IPS-18c (cell line): ENCODE results near the gene ADORA2A.

Experiments
- H3K4me3 ChIP-seq: 2 replicates; pipeline ENCODE4 v1.7.0; 2013; ENCODE audit warnings: low read depth, mild to moderate bottlenecking, low read length, moderate library complexity; ENCODE audit not compliant: insufficient read depth
- H3K9me3 ChIP-seq: one replicate; pipeline ENCODE4 v1.6.1; 2013; ENCODE audit warnings: mild to moderate bottlenecking, low read length, moderate library complexity; ENCODE audit not compliant: control insufficient read depth, insufficient read depth

Gene ADORA2A

DNA sequence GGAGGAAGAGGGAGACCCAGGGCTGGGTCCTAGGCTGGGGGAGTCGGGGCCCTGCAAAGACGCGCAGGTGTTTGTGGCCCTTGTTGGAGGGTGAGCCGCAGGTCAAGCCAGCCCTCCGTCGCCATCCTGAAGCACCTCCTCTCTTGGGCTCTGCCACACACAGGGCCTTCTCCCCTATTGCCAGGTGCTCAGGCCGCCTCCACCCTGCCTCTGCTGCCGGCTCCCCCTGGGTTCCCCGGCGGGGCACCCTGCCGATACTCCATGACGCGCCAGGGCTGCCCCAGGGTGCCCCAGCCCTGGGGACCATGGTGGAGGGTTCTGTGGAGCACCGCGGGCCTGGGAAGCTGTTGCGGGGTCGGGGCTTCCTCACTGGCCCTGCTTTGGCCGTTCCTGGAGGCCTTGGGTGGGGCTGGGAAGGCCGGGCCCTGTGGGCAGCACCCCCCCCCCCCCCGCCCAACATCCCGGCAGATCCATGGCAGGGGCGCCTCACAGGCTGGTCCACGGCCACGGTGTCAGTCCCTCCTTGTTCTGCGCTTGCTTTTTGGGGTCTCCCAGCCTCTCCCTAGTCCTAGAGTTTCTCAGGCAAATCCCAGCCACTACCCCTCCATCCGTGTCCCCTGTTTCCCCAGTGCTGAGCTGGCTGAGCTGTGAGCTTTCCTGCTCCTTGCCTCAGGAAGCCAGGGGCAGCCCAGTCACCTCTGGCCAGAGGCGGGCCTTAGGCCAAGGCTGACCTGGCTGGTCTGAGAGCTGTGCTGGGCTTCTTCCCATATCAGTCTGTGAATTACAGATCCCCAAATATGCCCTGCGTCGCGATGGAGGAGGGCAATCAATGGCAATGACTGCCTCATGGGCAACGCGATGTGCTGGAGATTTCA, 2.3 kb upstream of the ADORA2A start:
- Histone ChIP-seq H3K4me3 (peak overlapping the region; percentile 46; the same call in 1 of the 2 replicates), H3K9me3 (no peaks in the 10 kb centered on the region)

DNA sequence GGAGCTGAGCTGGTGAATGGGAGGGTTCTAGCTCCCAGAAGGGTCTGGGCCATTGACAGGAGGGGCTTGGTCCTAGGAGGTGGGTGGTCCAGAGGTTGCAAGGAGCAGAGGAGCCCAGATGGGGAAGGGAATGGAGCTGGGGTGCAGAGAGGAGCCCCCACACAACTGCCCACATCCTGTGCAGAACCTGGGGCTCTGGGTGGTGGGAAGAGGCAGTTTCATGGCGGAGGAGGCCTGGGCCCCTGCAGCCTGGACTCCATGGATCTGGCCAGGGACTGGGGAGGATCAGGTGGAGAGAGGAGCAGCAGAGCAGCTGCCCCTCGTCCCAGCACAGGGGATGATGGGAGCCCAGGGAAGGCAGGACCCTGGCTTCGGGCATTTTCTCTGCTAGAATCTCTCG, 963 bp upstream of the ADORA2A start:
- Histone ChIP-seq H3K4me3 (no peak overlapping the region), H3K9me3 (no peaks in the 10 kb centered on the region)

- H3K9me3 ChIP-seq = no peaks in the 10 kb centered on the region
- no peak overlapping the region for H3K4me3 ChIP-seq
These were observed 424 bp upstream of the ADORA2A start for GRCh38 chr22:24426851-24427499.

- Histone ChIP-seq H3K4me3 (no peak overlapping the region), H3K9me3 (no peaks in the 10 kb centered on the region)
These were observed 1.5 kb downstream of the ADORA2A start for GRCh38 chr22:24428751-24429410.

GRCh38 chr22:24429411-24430365, 2.3 kb downstream of the ADORA2A start:
- Histone ChIP-seq H3K9me3 (no peaks in the 10 kb centered on the region), H3K4me3 (no peak overlapping the region)

DNA sequence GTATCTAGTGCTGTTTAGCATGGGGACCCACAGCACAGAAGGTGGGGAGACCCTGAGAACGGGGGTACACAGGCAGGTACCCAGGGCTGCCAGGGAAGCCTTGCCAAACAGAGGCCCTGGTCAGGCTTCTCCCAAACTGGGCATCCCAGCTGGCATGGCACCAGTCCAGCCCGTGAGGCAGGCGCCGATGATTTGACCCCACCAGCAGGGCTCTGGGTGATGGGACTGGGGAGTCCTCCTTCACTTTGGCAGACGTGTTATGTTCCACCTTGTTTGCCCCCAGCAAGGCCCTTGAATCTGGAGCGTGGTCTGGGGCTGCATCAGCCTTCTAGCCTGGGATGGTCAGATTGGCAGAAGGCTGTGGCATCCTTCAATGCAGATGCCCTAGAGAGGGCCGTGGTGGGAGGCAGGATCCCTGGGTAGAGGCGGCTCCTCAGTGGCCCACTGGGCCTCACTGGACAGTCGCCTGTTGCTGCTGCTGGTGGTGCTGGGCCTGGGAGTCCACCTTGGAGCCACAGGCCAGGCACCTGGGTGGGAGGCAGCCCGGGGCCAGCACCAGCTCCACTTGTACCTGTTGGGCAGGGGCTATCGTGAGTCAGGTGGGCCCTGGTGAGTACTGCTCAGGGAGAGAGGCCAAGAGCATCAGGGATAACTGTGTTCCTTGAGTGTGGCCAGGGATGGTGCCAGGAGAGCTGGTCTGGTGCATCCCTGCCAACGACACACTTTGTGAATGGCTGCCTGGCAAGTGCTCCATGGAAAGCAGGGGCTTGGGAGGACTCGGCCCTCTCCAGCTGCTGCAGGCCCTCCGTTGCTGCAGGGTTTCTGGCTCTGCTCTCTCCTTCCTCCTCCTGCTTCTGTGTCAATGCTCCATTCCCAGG, 3.3 kb downstream of the ADORA2A start:
- Histone ChIP-seq H3K9me3 (no peaks in the 10 kb centered on the region), H3K4me3 (no peak overlapping the region)

DNA sequence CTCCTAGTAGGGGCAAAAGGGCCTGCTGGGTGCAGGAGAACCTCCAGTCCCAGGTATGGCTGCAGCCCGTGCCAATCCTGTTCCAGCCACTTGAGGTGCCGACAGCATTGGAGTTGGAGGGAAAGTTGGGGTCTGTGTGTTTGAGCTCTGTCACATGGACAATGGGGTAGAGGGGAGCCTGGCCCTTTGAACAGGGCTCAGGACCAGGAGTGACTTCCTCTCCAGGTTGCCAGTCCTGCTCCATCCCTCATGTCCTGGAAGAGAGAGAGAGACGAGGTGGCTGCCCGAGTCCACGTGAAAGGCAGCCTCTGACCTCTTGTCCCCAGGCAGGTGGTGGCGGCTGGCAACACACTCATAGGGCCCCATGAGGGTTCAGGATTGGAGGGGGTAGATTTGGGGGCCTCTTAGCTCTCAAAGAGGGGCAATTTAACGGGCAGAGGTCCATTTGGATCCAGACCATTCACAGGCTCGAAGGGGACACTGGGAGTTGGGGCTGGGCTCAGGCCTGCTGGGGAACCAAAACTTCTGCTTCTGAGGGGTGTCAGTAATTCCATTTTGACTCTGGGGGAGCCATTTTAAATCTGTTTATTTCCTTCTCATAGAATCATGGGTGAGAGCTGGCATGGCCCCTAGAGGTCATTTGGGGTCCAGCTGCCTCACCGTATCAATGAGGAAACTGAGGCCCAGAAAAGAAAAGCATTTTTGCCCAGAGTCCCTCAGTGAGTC, 4.1 kb downstream of the ADORA2A start:
- H3K9me3 ChIP-seq = no peaks in the 10 kb centered on the region
- no peak overlapping the region for H3K4me3 ChIP-seq

- H3K4me3 ChIP-seq = no peak overlapping the region
These were observed 4.9 kb downstream of the ADORA2A start for GRCh38 chr22:24432059-24432853.

DNA sequence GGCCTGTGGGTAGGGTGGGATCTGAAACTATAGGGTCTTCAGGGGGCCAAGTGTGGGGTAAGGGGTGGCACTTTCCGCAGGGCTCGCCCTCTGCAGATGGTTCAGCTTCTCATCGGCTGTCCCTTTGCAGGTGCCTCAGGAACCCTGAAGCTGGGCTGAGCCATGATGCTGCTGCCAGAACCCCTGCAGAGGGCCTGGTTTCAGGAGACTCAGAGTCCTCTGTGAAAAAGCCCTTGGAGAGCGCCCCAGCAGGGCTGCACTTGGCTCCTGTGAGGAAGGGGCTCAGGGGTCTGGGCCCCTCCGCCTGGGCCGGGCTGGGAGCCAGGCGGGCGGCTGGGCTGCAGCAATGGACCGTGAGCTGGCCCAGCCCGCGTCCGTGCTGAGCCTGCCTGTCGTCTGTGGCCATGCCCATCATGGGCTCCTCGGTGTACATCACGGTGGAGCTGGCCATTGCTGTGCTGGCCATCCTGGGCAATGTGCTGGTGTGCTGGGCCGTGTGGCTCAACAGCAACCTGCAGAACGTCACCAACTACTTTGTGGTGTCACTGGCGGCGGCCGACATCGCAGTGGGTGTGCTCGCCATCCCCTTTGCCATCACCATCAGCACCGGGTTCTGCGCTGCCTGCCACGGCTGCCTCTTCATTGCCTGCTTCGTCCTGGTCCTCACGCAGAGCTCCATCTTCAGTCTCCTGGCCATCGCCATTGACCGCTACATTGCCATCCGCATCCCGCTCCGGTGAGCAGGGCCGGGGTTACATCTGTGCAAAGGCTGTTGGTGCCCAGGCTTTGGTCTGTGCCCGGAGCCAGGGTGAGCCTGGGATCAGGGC, 5.8 kb downstream of the ADORA2A start:
- no peaks in the 10 kb centered on the region for H3K9me3 ChIP-seq
- H3K4me3 ChIP-seq = no peak overlapping the region

More at GRCh38 chr22:24432059-24432853, 4.9 kb downstream of the ADORA2A start:
- H3K9me3 ChIP-seq = no peaks in the 10 kb centered on the region

GRCh38 chr22:24433828-24434470, 6.5 kb downstream of the ADORA2A start:
- Histone ChIP-seq H3K4me3 (no peak overlapping the region), H3K9me3 (no peaks in the 10 kb centered on the region)

DNA sequence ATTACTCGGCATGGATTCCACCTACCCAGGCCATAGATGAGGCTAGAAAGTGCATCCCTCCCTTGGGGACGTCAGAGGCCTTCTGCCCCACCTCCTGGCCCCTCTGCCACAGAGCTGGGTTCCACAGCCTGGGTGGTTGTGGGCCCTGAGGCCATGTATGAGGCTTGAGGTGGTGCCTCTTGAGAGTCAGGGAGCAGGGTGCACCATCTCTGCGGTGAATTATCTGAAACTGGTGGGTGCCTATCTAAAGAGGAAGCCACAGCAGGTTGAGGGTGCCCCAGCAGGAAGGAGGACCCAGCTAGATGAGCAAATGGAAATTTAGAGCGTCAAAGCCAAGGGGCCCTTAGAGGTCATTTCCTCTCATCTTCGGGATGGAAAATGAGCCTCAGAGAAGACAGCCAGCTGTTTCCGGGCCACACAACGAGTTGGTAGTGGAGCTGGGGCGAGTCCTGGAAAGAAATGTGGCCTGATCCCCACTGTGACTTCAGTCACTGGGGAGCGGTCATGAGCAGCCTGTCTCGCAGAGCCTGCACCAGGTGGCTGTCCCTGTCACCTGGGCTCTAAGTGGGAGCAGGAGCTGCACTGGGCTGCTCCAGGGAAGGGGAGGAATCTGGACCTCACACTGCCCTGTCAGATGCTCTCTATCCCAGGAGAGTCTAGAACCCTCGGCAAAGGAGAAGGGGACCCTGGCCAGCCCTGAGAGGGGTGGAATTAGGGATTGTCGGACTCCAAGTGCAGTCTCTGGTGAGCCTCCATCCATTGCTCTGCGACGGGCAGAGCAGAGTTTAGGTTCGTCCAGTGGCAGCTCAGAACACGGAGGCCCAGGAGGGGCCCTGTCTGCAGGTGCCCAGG, 7.3 kb downstream of the ADORA2A start:
- Histone ChIP-seq H3K4me3 (no peak overlapping the region), H3K9me3 (no peaks in the 10 kb centered on the region)

GRCh38 chr22:24435323-24435645, 7.9 kb downstream of the ADORA2A start:
- Histone ChIP-seq H3K9me3 (no peaks in the 10 kb centered on the region), H3K4me3 (no peak overlapping the region)

- Histone ChIP-seq H3K4me3 (no peak overlapping the region), H3K9me3 (no peaks in the 10 kb centered on the region)
These were observed 8.5 kb downstream of the ADORA2A start for GRCh38 chr22:24435861-24436371.
